GM18909 (cell line): Measurements from ENCODE around the gene CPA1.
"Not testable (repeated sequence)": the region's sequence is repeated elsewhere in the genome, so short reads cannot be mapped to it uniquely, and the experiment has no call there.

Source experiments
- ATAC-seq: cut with Tn5 transposase; IDR thresholded peaks from one replicate; pipeline ENCODE4 v1.9.1; 2021; ENCODE audit warnings: mild to moderate bottlenecking; ENCODE audit not compliant: unreplicated experiment, poor library complexity

Gene CPA1

GRCh38 chr7:130371046-130371445, 9.2 kb upstream of the CPA1 start:
- no peak for ATAC-seq

- no peak for ATAC-seq
These were observed 7.7 kb upstream of the CPA1 start for GRCh38 chr7:130372402-130373165.

GRCh38 chr7:130374507-130374906, 5.8 kb upstream of the CPA1 start:
- ATAC-seq = no peak

- not testable (repeated sequence) for ATAC-seq
These were observed 3.8 kb upstream of the CPA1 start for GRCh38 chr7:130376461-130376860.

- no peak for ATAC-seq
These were observed 3.1 kb upstream of the CPA1 start for GRCh38 chr7:130377178-130377577.

- no peak for ATAC-seq
These were observed 1.3 kb upstream of the CPA1 start for GRCh38 chr7:130379019-130379418.

GRCh38 chr7:130379532-130379920, 768 bp upstream of the CPA1 start:
- no peak for ATAC-seq

GRCh38 chr7:130380861-130381455, 664 bp downstream of the CPA1 start:
- ATAC-seq = no peak

GRCh38 chr7:130381468-130382312, 1.4 kb downstream of the CPA1 start:
- ATAC-seq = no peak

GRCh38 chr7:130383187-130383980, 3.1 kb downstream of the CPA1 start:
- ATAC-seq = no peak

GRCh38 chr7:130384371-130384801, 4.1 kb downstream of the CPA1 start:
- no peak for ATAC-seq

GRCh38 chr7:130384841-130385599, 4.7 kb downstream of the CPA1 start:
- ATAC-seq = no peak

GRCh38 chr7:130385600-130386066, 5.3 kb downstream of the CPA1 start:
- no peak for ATAC-seq

- no peak for ATAC-seq
These were observed 6.6 kb downstream of the CPA1 start for GRCh38 chr7:130386876-130387275.

- ATAC-seq = no peak
These were observed 7.0 kb downstream of the CPA1 start for GRCh38 chr7:130387306-130387627.

GRCh38 chr7:130387628-130388403, 7.5 kb downstream of the CPA1 start:
- ATAC-seq = no peak

- ATAC-seq = no peak
These were observed 8.4 kb downstream of the CPA1 start for GRCh38 chr7:130388671-130389070.

- ATAC-seq = no peak
These were observed 10.2 kb downstream of the CPA1 start for GRCh38 chr7:130390486-130390885.

GRCh38 chr7:130393101-130393561, 12.8 kb downstream of the CPA1 start:
- ATAC-seq = no peak
